IPS-NIHi7 (cell line): ENCODE data around the gene GNAI1.

Experiments
- DNase-seq: peaks from one replicate; pipeline ENCODE4 v3.0.0; 2012; ENCODE audit warnings: mixed read lengths; ENCODE audit errors: extremely low spot score

Gene GNAI1

GRCh38 chr7:80253237-80253636, 118.6 kb downstream of the GNAI1 start:
- no peak for DNase-seq

GRCh38 chr7:80253653-80254052, 119.0 kb downstream of the GNAI1 start:
- DNase-seq: no peak

GRCh38 chr7:80255656-80256055, 121.0 kb downstream of the GNAI1 start:
- no peak for DNase-seq

- DNase-seq: no peak
Observed at GRCh38 chr7:80257756-80258155, 123.1 kb downstream of the GNAI1 start.

GRCh38 chr7:80260606-80261005, 126.0 kb downstream of the GNAI1 start:
- no peak for DNase-seq

GRCh38 chr7:80263333-80263732, 128.7 kb downstream of the GNAI1 start:
- no peak for DNase-seq

- DNase-seq: no peak
Observed at GRCh38 chr7:80263821-80264220, 129.2 kb downstream of the GNAI1 start.

- no peak for DNase-seq
Observed at GRCh38 chr7:80264769-80265495, 130.3 kb downstream of the GNAI1 start.

- DNase-seq: no peak
Observed at GRCh38 chr7:80272560-80273239, 138.1 kb downstream of the GNAI1 start.

- no peak for DNase-seq
Observed at GRCh38 chr7:80273327-80273726, 138.7 kb downstream of the GNAI1 start.

- DNase-seq: no peak
Observed at GRCh38 chr7:80275192-80275605, 140.6 kb downstream of the GNAI1 start.
